ENCODE measurements around the gene RNF39.

- TF ChIP-seq, protein P1, sequence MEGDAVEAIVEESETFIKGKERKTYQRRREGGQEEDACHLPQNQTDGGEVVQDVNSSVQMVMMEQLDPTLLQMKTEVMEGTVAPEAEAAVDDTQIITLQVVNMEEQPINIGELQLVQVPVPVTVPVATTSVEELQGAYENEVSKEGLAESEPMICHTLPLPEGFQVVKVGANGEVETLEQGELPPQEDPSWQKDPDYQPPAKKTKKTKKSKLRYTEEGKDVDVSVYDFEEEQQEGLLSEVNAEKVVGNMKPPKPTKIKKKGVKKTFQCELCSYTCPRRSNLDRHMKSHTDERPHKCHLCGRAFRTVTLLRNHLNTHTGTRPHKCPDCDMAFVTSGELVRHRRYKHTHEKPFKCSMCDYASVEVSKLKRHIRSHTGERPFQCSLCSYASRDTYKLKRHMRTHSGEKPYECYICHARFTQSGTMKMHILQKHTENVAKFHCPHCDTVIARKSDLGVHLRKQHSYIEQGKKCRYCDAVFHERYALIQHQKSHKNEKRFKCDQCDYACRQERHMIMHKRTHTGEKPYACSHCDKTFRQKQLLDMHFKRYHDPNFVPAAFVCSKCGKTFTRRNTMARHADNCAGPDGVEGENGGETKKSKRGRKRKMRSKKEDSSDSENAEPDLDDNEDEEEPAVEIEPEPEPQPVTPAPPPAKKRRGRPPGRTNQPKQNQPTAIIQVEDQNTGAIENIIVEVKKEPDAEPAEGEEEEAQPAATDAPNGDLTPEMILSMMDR (IDR thresholded peaks at IDR 0.05): peak; percentile 81 to 99 (median 95)
- peak in 1 of 2 donors; percentile 51 for TF ChIP-seq POLR2A (IDR thresholded peaks at IDR 0.05)
Measured at GRCh38 chr6:30102970-30103871, 27.7 kb upstream of the RNF39 start.
